Mononuclear cell (primary cell): ENCODE measurements around the gene MBL2. TPM values are rescaled to one million over a fixed set of nuclear protein-coding genes. Genes with fewer than 3 reads are reported as not detected.

Source experiments
- H3K27me3 ChIP-seq: 2 replicates; pipeline ENCODE4 v1.6.0; 2011; ENCODE audit warnings: low read length, control low read depth; ENCODE audit not compliant: insufficient read depth
- H3K4me1 ChIP-seq: 2 replicates; pipeline ENCODE4 v1.5.1; 2011; ENCODE audit warnings: mild to moderate bottlenecking, low read length, control low read depth; ENCODE audit not compliant: insufficient read depth
- H3K4me3 ChIP-seq: 2 replicates; pipeline ENCODE4 v1.5.1; 2011; ENCODE audit warnings: mild to moderate bottlenecking, low read length, moderate library complexity
- H3K9me3 ChIP-seq: 2 replicates; pipeline ENCODE4 v1.5.1; 2011; ENCODE audit warnings: low read depth, mild to moderate bottlenecking, control low read depth, low read length
- total RNA-seq: library from RNA; depleted of rRNA; stranded (reverse); fragments of >200 nt; gene quantifications from one replicate; pipeline ENCODE4 v1.2.3, GENCODE V29; 2012

The MBL2 gene
- total RNA-seq, 1 donor = not detected

- H3K4me3 ChIP-seq = no peak overlapping the region
- no peaks in the 10 kb centered on the region for H3K4me1 ChIP-seq
- H3K27me3 ChIP-seq = no peaks in the 10 kb centered on the region
- H3K9me3 ChIP-seq = no peaks in the 10 kb centered on the region
These were observed 33.6 kb downstream of the MBL2 start for GRCh38 chr10:52738951-52739350.

GRCh38 chr10:52729271-52730104 is 43.1 kb downstream of the MBL2 start:
- Histone ChIP-seq H3K9me3 (no peaks in the 10 kb centered on the region), H3K4me1 (no peaks in the 10 kb centered on the region), H3K27me3 (no peaks in the 10 kb centered on the region), H3K4me3 (no peak overlapping the region)

DNA sequence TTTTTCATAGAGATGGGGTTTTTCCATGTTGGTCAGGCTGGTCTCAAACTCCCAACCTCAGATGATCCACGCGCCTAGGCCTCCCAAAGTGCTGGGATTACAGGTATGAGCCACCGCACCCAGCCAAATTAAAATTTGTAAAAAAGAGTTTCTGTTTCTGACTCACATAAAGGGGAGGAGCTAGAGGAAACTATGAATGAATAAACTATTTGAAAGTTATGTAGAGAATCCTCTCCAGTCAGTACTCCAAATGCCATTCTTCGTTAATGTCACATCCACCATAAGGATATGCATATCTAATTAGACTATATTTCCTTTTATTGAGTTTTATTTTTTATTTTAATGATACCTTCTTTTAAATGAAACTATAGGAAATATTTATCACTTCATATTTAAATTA is 52.6 kb downstream of the MBL2 start:
- H3K9me3 ChIP-seq = no peaks in the 10 kb centered on the region
- H3K4me1 ChIP-seq = no peaks in the 10 kb centered on the region
- H3K27me3 ChIP-seq = no peaks in the 10 kb centered on the region
- no peak overlapping the region for H3K4me3 ChIP-seq
